ENCODE results near the gene VSTM4.

Gene VSTM4

GRCh38 chr10:49037187-49037586, 78.1 kb downstream of the VSTM4 start:
- no peak for DNase-seq

- no peak for DNase-seq
Measured at GRCh38 chr10:49036638-49037037, 78.7 kb downstream of the VSTM4 start.

GRCh38 chr10:49035920-49036319, 79.4 kb downstream of the VSTM4 start:
- no peak for DNase-seq

DNA sequence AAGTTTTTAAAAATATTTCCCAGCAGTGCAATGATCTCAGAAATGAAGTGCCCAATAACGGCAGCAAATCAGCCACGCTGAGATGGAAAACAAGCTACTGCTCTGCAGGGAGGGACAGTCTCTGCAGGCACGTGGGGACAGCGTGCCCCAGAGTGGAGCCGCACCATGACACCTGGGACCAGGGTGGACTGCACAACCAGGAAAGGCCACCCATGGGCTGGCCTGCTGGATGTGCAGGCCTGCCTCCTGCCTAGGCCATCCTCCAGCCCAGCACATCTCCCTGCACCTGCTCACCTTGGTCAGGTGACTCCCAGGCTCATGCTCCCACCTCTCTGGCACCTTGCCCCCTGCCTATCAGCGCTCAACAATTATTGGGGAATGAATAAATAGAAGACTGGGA, 80.4 kb downstream of the VSTM4 start:
- DNase-seq, result no peak

GRCh38 chr10:49033939-49034338, 81.4 kb downstream of the VSTM4 start:
- no peak for DNase-seq

DNA sequence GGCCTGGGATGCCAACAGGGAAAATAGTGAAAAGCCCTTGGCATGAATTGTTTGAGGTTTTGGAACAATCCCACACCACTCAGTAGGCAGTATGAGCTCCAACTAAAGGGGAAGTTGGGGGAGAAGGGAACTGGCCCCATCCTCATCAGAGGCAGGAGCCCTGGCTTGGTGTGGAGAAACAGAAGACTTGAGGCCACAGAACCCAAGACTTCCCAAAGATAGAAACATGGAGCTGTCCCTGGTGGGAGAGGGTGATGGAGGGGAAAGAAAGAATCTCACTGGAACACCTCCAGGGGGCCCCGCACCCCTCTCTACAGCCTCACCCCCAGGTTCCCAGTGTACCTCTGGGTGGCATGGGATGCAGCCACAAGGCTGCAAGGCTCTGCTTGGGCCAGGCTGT, 85.7 kb downstream of the VSTM4 start:
- no peak for DNase-seq

- no peak for DNase-seq
Measured at GRCh38 chr10:49028639-49029038, 86.7 kb downstream of the VSTM4 start.

GRCh38 chr10:49025347-49025983, 89.9 kb downstream of the VSTM4 start:
- DNase-seq, result no peak

DNA sequence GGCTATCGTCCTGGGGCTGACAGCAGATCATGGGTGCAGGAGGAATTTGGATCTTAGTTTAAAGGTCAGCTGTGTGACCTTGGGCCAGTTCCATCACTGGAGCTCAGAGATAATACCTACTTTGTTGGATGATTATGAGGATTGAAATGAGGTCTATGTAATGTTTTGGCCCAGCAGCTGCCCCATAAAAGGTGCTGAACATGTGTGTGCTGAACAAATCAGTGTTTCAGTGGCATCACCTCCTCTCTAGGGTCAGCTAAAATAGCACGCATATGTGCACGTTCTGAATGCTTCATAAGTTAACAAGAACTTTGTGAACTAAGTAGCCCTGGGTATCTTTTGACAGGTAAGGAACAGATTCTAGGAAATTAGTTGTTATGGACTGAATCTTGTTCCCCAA, 90.8 kb downstream of the VSTM4 start:
- DNase-seq, result no peak

DNA sequence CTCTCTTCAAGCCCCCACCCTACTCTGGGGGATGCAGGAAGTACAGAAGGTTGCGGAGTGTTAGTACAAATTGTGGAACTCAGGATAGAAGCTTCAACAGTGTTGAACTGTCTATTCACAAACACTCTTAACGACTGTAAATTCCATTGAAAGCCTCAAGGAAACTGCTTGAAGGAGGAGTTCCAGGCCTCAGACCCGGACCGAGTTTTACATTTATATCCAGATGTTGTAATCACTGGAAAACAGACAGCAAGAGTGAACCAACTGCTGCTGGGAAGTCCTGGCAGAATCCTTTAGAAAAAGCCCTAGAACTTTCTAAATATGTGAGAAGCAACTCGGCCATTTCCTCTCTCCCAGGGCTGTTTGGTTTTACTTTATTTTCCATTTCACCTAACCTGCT, 91.6 kb downstream of the VSTM4 start:
- DNase-seq, result no peak

DNA sequence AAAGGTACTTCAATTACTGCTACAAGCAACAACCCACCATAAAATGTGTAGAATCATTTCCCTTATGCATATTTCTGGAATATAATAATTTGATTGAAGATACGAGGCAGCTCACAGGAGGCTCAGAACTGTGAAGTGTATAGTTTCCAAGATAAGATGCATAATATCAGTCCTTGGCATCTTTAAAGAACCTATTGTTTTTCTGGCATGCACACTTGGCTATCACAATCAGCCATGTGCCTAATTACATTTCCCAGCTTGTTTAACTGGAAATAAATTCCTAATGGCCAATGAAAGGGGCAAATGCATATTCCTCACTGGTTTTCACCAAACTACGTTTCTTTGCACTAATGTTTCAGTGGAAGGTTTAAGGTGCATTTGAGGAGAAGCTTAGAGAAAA, 92.3 kb downstream of the VSTM4 start:
- no peak for DNase-seq

DNA sequence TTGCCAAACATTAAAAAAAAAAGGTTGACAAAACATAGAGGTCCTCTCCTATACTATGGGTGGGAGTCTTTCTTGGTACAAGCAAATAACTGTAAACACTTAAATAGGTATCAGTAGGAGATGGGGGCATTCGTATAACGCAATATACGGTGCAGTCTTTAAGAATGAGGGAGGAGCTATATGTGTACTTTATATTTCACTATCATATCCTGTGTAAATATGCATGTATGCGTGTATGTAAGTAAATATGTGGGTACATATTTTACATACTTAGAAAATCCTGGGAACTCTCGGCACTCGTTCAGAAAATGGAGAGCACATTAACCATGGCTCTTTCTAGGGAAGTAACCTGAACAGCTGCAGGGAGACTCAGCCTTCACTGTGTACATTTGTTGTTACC, 93.6 kb downstream of the VSTM4 start:
- DNase-seq, result no peak

DNA sequence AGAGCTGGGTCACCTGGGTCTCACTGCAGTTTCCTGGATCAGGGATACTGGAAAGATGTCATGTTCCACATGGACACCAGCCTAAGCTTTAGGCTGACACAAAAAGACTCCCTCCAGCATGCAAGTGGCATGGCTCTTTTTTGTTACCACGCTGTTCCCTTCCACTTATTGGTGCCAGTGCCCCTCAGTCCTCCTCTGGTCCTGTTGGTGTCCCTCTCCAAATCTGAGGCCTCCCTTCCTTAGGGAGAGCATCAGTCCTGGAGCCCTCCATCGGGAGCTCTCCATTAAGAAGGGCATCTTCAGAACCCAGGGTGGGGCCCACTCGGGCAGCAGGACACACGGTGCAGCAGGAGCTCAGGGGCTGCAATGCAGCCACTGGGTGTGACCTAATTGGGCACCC, 99.6 kb downstream of the VSTM4 start:
- DNase-seq, result no peak

- no peak for DNase-seq
Measured at GRCh38 chr10:49012603-49013002, 102.7 kb downstream of the VSTM4 start.

- DNase-seq, result no peak
Measured at GRCh38 chr10:49011756-49012155, 103.6 kb downstream of the VSTM4 start.

DNA sequence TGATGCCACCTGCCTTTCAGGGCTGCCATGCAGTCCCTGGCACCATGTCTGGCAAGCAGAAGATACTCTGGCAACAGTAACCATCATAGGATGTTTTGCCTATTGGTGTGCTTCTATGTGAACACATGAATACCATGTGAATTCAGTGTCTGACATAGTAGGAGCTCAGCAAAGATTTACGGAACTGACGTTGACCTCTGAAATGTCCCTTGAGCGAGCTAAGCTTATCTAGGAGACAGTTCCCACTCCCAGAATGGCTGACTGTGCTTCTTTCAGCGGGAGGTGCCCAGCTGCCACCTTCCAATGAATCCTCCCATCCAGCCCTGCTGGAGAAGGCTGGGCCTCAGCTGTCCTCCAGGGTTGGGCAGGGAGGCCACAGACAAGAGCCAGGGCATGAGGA, 104.5 kb downstream of the VSTM4 start:
- DNase-seq, result no peak

DNA sequence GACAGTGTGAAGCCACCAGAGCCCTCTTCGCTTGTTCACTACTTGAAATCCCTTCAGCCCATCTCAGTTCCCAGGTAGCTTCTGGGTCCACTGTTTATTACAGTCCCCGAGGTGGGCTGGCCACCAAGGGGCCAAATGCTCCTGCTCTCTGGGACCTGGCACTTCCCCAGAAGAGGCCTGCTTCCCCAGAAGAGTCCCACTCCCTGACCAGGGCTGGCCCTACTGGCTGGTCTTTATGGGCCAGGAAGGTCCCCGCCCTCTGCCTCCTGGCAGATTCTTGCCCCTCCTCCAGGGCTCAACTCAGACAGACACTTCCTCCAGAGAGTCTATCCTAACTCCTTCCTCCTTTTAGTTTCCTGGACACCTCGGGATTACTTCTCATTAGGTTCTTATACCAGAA, 105.0 kb downstream of the VSTM4 start:
- no peak for DNase-seq

DNA sequence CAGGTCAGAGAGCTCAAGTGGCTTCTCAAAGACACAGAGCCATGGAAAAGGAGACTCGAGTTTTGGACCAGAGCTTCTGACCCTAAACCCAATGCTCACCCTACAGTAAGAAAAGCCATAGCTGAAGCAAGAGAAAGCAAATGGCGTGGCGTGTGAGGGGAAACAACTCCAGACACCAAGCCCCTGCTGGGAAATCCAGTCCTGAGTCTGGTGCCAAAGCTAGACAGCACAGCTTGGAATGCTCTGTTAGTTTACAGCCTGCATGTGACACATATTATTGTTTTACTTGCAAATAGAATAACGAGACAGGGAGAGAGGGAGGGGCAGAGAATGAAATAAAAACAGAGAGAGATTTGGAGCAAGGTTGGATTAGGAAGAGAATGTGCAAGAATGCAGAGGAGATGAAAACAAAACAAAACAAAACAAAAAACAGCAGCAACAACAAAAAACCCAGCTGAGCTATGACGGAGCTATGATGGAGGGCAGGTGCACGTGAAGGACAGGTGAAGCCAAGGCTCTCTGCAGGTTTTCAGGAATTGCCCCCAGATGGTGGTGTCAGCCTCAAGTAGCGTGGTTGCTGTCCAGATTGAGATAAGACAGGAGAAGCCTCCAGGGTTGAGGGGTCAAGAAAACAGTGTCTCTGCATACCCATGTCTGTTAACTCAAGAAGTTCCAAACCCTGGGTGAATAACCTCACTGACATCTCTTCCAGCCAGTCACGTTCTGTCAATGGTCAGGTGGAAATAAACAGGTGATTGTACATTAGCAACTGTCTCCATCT, 105.9 kb downstream of the VSTM4 start:
- DNase-seq, result no peak

DNA sequence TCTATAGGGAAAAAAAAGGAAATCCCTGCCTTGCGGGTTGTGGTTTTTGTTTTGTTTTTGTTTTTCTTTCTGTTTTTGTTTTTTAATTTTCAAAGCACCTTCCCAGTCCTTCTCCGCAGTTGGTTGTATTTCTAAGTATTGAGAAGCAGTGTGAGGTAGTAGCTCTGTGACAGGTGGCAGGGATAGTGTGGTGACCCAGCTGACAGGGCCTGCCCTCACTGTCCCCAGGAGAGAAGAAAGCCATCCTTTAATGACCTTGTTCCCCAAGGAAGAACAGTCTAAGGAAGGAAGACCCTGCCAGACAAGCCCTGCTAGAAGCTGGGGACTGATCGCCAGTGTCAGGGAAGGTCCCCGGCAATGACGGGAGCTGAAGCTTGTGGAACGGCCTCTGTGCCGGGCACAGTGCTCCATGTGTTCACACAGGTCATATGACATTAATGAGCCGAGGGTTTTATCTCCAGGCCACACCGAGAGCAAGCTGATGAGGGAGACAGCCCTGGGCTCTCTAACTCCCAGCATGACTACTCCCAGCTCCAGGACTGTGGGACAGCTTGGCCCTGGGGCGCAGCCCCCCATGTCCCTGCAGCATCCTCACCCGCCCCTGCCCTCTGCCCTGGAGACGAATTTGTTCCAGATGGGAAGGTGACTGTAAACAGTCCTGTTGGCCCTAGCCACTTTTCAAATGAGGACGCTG, 106.7 kb downstream of the VSTM4 start:
- DNase-seq, result no peak

GRCh38 chr10:49008091-49008490, 107.2 kb downstream of the VSTM4 start:
- no peak for DNase-seq

GRCh38 chr10:49007129-49007528, 108.2 kb downstream of the VSTM4 start:
- DNase-seq, result no peak

GRCh38 chr10:49005270-49005669, 110.1 kb downstream of the VSTM4 start:
- no peak for DNase-seq

DNA sequence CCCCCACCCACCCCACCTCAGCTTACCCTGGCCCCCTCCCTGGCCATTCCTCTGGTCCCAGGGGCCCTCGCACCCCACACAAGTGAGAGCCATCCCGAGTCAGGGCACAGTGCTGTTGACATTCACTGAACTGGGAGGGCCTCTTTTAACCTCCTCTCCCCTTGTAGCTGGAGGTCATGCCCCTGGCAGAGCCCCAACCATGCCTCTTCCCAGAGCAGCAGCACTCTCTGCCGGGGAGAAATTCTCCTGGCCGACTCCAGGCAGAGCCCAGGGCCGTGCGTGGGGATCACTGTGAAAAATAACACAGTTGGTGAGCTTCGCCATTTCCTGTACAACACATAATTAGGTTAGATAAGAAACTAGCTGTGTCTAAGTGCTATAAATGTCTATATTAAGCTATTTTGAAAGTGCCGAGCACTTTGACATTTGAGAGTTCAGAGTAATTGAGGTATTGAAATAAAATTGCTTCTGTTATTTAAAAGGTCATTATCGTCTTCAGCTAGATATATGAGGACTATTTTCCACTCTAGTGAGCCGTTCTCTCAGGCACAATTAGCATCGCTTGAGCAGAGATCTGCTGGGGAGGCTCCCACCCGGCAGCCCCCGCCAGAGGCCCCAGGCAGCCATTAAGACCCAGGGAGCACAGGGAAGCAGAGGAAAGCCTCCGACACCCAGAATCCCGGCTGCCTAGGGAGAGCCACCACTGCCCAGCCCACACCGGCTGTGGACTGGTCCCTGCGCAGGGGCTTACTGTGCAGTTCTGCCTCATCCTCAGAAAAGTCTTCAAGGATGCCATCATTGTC, 113.3 kb downstream of the VSTM4 start:
- no peak for DNase-seq

Data from NCI-H1048 (cell line).